Smooth muscle cell of the brain vasculature (primary cell): ENCODE data around the gene CNTNAP2.

Experiments
- DNase-seq: peaks from one replicate; pipeline ENCODE4 v3.0.0-alpha.2; 2012; ENCODE audit warnings: low read depth, low spot score

CNTNAP2 gene

GRCh38 chr7:147240468-147240867 lies 1123.9 kb downstream of the CNTNAP2 start:
- no peak for DNase-seq

GRCh38 chr7:147245274-147245673 lies 1128.7 kb downstream of the CNTNAP2 start:
- peak; percentile 7 for DNase-seq

DNA sequence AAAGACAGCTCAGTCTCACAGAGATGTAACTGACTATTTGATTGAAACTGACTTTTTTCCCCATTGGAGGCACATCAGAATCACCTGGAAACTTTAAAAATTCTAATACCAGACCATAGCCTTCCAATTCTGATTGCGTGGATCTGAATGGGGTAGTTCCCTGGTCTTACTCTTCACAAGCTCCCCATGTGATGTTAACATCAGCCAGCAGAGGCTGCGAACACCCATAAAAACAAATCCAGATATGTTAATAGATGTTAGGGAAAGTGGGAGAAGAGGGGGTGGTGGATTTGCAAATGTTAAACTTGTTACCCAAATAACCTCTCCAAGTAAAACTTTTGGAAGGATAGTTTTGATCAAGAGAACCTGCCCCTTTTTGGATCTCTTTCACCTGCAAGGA lies 1133.4 kb downstream of the CNTNAP2 start:
- DNase-seq = no peak

DNA sequence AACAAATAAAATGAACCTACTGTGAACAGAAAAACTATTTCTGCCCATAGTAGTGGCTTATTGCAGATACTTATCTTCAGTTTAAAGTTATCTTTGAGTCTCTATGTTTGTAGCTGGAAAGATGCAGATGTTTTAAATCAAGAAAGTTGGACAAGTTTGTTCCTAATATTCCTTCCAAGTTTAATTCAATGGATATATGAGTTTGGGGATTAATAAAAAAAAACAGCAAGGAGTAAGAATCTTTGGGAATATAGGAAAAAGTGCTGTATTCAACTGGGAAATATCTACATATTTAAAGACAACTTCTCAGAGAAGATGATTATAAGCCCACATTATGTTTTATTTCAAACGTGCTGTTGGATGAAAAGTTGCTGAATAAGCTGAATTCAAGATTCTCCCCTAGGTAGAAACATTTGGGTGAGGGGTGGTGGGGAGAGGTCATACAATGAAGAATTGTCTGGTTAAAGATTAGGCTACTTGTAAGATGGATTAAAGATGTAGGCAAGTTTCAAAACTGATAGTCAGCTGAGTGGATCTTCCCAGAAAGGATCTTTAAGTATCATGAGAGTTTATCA lies 1135.2 kb downstream of the CNTNAP2 start:
- DNase-seq = no peak

- DNase-seq = no peak
Observed at GRCh38 chr7:147261693-147262092, 1145.1 kb downstream of the CNTNAP2 start.

DNA sequence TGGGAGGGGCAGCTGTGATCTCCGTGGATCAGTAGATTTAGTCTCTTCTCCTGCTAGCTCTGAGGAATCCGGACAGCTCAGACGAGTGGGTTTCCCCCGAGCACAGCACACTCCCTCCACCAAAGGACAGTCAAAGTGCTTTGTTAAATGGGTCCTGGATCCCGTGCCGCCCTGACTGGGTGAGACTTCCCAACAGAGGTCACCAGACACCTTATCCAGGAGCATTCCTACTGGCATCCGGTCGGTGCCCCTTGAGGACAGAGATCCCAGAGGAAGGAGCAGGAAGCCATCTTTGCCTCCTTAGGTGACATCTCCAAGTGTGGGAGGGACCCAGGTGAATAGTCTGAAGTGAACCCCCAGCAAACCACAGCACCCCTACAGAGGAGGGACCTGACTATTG lies 1148.9 kb downstream of the CNTNAP2 start:
- DNase-seq = no peak

GRCh38 chr7:147276106-147276505 lies 1159.5 kb downstream of the CNTNAP2 start:
- no peak for DNase-seq

DNA sequence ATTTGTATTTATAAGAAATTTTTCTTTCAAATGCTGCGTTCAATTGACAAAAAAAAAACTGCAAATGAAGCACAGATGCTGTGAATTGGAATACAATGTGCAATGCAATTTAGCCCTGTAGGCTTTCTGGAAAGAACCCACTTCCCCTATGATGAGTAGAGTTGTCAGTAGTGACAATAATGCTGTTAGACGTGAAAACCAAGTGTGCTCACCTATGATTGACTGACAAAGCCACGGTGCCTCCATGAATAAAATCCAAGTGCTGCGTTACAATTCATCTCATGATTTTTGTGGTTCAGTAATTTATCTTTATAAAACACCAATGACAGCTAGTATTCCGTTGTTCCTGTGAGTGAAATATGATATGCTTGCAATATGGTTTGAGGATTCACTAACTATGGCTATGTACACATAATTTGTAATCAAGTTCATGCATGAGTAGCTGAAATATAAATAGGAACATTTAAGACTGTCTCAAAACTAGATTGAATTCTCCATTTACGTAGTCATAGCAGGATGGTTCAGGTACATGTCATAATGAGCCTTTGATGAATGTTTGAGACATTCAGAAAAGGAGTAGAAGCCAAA lies 1160.3 kb downstream of the CNTNAP2 start:
- no peak for DNase-seq

- no peak for DNase-seq
Observed at GRCh38 chr7:147279514-147279913, 1162.9 kb downstream of the CNTNAP2 start.

DNA sequence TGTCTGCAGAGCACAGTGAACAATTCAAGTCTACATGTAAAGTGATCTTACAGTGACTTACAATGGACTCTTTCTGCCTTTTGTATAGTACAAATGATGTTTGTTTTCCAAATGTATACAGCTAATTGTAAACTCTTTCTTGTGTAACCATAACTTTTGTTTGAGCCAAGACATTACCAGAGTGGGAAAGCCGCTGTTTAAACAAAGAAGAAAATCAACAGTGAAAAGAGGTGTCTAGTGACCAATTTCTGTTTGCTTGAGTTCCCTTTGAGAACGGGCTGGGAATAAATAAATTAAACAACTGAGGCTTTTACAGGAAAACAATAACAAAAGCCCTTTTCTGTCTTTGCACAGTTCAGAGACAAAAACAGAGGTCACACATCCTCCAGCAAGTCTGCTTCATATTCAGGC lies 1163.4 kb downstream of the CNTNAP2 start:
- DNase-seq = no peak

DNA sequence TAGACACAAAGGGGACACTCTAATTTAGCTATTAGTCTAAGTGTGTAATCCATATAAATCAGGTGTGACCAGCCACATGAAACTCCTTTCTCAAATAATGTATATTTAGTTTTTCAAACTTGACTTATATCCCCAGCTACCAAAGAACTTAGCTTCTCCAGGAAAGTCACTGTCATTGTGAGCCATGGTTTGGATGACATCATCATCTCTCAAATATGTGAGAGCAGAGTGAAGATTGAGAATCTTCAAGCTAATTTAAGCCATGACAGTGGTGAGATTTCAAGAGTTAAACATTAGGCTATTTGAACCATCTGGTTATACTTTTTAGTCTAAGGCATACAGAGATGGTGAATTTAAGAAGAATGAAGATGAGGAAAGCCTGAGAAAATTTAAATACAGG lies 1165.6 kb downstream of the CNTNAP2 start:
- DNase-seq = no peak

DNA sequence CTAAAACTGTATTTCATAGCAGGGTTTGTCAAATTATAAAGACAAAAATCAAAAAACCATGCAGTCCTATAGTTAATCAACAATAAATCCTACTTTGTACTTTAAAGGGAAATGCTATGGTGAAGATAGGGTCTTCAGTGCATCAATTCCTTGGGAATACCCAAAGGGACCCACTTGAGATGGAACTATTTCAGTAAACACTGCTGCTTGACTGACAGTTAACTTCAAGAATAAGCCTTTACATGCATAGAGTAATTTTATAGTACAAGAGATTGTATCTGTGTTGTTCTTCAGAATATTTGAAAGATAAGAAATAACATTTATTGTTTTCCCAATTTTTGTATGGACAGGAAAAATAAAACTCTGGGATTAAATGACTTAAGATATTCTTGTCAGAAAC lies 1179.6 kb downstream of the CNTNAP2 start:
- DNase-seq = no peak

GRCh38 chr7:147296986-147297385 lies 1180.4 kb downstream of the CNTNAP2 start:
- no peak for DNase-seq

DNA sequence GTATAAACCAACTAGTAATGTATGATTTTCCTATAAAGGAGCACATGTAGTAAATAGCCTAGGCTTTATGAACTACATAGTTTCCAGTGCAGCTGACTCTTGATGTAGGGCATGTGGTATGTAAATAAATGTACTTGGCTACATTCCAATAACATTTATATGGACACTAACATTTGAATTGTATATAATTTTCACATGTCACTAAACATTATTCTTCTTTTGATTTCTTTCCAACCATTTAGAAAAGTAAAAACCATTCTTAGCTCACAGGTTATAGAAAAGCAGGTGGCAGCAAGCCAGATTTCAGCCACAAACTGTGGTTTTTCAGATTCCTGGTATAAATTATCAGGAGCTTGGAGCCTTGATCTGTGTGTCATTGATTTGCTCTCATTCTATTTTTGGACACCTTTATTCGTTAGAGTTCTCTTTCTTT lies 1182.0 kb downstream of the CNTNAP2 start:
- no peak for DNase-seq

DNA sequence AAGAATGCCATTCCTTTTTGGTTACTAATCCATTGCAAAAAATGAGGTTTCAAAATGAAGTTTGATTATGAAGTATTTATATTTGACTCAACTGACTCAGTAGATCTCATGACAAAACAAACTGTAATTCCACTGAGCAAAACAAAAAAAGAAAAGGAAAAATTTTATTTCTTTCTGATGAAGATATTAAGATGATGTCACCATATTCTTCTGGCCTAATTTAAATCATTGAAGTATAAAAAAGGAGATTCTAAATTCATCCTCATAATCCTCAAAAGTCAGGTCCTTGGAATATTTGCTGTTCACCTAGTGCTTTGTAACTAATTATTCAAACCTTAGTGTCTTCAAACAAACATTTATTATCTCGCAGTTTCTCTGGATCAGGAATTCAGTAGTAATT lies 1183.7 kb downstream of the CNTNAP2 start:
- DNase-seq = no peak

DNA sequence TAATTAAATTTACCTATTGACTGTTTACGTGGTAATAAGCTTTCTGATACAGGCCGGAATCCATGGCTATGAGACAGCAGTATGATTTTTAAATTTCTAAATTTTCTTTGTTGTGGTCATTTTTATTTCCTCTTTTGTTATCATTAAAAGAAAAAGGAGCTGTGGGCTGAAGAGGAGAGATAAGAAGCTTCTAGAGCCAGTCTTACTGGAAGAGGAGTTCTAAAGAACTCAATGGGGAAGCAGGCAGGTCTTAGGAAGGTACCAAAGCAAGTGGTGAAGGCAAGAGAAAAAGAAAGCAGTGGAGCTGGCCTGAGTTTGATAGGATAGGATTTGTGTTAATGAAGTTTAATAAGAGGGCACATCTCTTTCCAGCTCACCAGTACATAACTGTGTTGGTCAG lies 1187.8 kb downstream of the CNTNAP2 start:
- no peak for DNase-seq

GRCh38 chr7:147305827-147306226 lies 1189.2 kb downstream of the CNTNAP2 start:
- no peak for DNase-seq

DNA sequence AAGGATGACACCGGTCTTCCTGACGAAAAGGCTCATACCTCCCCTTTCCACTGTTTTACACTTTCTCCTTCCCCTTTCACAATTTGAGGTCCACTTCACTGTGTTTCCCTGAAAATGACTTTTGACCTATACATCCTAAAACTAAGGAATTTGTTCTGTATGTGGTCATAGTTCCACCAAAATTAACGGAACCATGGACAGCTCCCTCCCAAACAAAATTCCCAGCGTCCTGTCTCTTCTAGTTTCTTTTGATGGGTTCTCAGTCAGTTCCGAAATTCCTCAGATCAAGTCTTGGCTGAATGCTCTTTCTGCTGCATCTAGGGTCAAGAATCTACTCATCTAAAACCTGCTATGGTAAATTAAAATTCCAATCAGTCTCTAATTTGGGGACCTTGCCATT lies 1191.9 kb downstream of the CNTNAP2 start:
- DNase-seq = no peak

GRCh38 chr7:147311336-147311735 lies 1194.7 kb downstream of the CNTNAP2 start:
- DNase-seq = no peak

- no peak for DNase-seq
Observed at GRCh38 chr7:147321504-147321903, 1204.9 kb downstream of the CNTNAP2 start.

- no peak for DNase-seq
Observed at GRCh38 chr7:147332988-147333387, 1216.4 kb downstream of the CNTNAP2 start.

- no peak for DNase-seq
Observed at GRCh38 chr7:147363101-147363500, 1246.5 kb downstream of the CNTNAP2 start.

DNA sequence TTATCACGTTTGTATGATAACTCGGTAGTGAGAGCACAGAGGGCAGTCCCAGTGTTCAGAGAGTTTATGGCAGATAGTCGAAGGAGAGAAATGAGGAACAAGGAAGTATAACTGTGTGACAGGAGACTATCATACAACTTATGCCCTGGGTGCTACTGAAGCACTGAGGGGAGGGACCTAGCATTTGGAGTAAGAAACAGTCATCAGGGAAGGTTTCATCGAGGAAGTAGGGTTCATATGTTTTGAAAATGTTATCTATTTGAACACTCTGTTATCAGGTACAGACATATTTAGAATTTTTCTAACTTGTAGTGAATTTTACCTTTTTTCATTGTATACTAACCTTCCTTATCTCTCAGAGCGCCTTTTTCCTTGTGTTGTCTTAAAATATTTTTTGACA lies 1259.6 kb downstream of the CNTNAP2 start:
- no peak for DNase-seq

- DNase-seq = no peak
Observed at GRCh38 chr7:147380926-147381325, 1264.3 kb downstream of the CNTNAP2 start.
